H1 (cell line): ENCODE measurements around the gene UBASH3B. TPM values are rescaled to one million over a fixed set of nuclear protein-coding genes. Genes with fewer than 3 reads are reported as not detected.

Experiments used
- CTCF ChIA-PET: fragments of 300-600 bp; sonication (Branson Sonifier 250); formaldehyde crosslinking; loops from one replicate; lab custom pipeline; 2021; ENCODE audit not compliant: partially characterized antibody; lab: Charles Lee
- POLR2A ChIA-PET: fragments of 300-600 bp; sonication (Branson Sonifier 250); formaldehyde crosslinking; loops from one replicate; lab custom pipeline; 2021; ENCODE audit warnings: inconsistent platforms; ENCODE audit not compliant: partially characterized antibody; lab: Charles Lee
- DNase-seq, 2 experiments: peaks; one replicate each; pipeline versions ENCODE4 v3.0.0 to v3.0.0-alpha.2; 2010 to 2022; ENCODE audit warnings: low spot score in 2 of 2, low read depth in 1 of 2, mixed read lengths in 1 of 2
- FAIRE-seq: peaks from 2 replicates; lab custom pipeline; 2011; peaks lifted over from hg19 to GRCh38; lab: Jason Lieb, UNC
- H2AFZ ChIP-seq: 2 replicates; pipeline ENCODE4 v1.8.1; 2012; ENCODE audit warnings: low read length, inconsistent platforms
- H2AK5ac ChIP-seq: 2 replicates; pipeline ENCODE4 v1.6.1; 2013; ENCODE audit warnings: low read depth, low read length
- H2BK120ac ChIP-seq: replicated peaks from 2 replicates; pipeline ENCODE3; 2013; ENCODE audit warnings: low read depth, low read length, inconsistent platforms
- H2BK12ac ChIP-seq: 2 replicates; pipeline ENCODE4 v1.6.1; 2013; ENCODE audit warnings: low read depth, low read length
- H2BK15ac ChIP-seq: 2 replicates; pipeline ENCODE4 v1.6.1; 2013; ENCODE audit warnings: low read length
- H2BK20ac ChIP-seq: 2 replicates; pipeline ENCODE4 v1.6.1; 2013; ENCODE audit warnings: low read length
- H2BK5ac ChIP-seq: 2 replicates; pipeline ENCODE4 v1.6.1; 2013; ENCODE audit warnings: low read depth, low read length
- H3K14ac ChIP-seq: 2 replicates; pipeline ENCODE4 v1.6.1; 2013; ENCODE audit warnings: inconsistent platforms; ENCODE audit not compliant: insufficient read length
- H3K18ac ChIP-seq: 2 replicates; pipeline ENCODE4 v1.6.1; 2013; ENCODE audit warnings: low read length; ENCODE audit errors: extremely low read depth
- H3K23ac ChIP-seq: 2 replicates; pipeline ENCODE4 v1.6.1; 2013; ENCODE audit warnings: inconsistent platforms; ENCODE audit not compliant: insufficient read length
- H3K23me2 ChIP-seq: 2 replicates; pipeline ENCODE4 v1.6.1; 2013; ENCODE audit warnings: low read depth, low read length
- H3K27ac ChIP-seq: 2 replicates; pipeline ENCODE4 v1.6.1; 2011; ENCODE audit warnings: low read depth, low read length, inconsistent platforms
- H3K27me3 ChIP-seq, 4 experiments: replicated peaks in 1 of 4; 1 replicate in 1 of 4; 2 replicates in 3 of 4; pipeline versions ENCODE4 v1.6.1 to v1.8.1; 2011 to 2013; ENCODE audit warnings: low read length in 3 of 4, mild to moderate bottlenecking in 3 of 4, inconsistent platforms in 2 of 4, mixed read lengths in 2 of 4, moderate library complexity in 1 of 4; ENCODE audit not compliant: control insufficient read depth in 3 of 4, insufficient read depth in 3 of 4; ENCODE audit errors: extremely low read depth in 1 of 4
- H3K36me3 ChIP-seq, 4 experiments: 2 replicates each; pipeline versions ENCODE4 v1.6.1 to v1.8.1; 2011 to 2013; ENCODE audit warnings: mild to moderate bottlenecking in 4 of 4, low read length in 3 of 4, moderate library complexity in 2 of 4, control low read depth in 1 of 4, inconsistent platforms in 1 of 4; ENCODE audit not compliant: insufficient read depth in 4 of 4, control insufficient read depth in 2 of 4
- H3K4ac ChIP-seq: replicated peaks from 2 replicates; pipeline ENCODE3; 2013; ENCODE audit warnings: low read length, low read depth, mixed read lengths, inconsistent platforms; ENCODE audit not compliant: insufficient read length
- H3K4me1 ChIP-seq, 4 experiments: replicated peaks in 1 of 4; 1 replicate in 1 of 4; 2 replicates in 3 of 4; pipeline versions ENCODE4 v1.6.1 to v1.8.1; 2011 to 2013; ENCODE audit warnings: low read length in 3 of 4, inconsistent platforms in 2 of 4, mixed read lengths in 1 of 4; ENCODE audit not compliant: insufficient read depth in 4 of 4, control insufficient read depth in 3 of 4
- H3K4me2 ChIP-seq, 2 experiments: 2 replicates each; pipeline versions ENCODE4 v1.6.1 to v1.8.1; 2011 to 2013; ENCODE audit warnings: low read depth in 2 of 2, low read length in 2 of 2, control low read depth in 1 of 2, inconsistent platforms in 1 of 2, mild to moderate bottlenecking in 1 of 2; ENCODE audit not compliant: insufficient read depth in 1 of 2
- H3K4me3 ChIP-seq, 4 experiments: fragments of 200-600, 300-600 bp in 1 of 4; sonication (generic), shearing (Covaris generic), sonication (Bioruptor Twin) in 1 of 4; 2 replicates each; pipeline versions ENCODE4 v1.5.1 to v1.8.1; 2011 to 2016; ENCODE audit warnings: low read length in 4 of 4, low read depth in 3 of 4, control low read depth in 2 of 4, inconsistent platforms in 2 of 4, mild to moderate bottlenecking in 2 of 4, mixed read lengths in 1 of 4, moderate library complexity in 1 of 4; ENCODE audit not compliant: insufficient read depth in 2 of 4; ENCODE audit errors: extremely low read depth in 1 of 4
- H3K56ac ChIP-seq: replicated peaks from 2 replicates; pipeline ENCODE3; 2013; ENCODE audit warnings: low read depth, mild to moderate bottlenecking, mixed read lengths, low read length, inconsistent platforms; ENCODE audit not compliant: insufficient read length
- H3K79me1 ChIP-seq: 2 replicates; pipeline ENCODE4 v1.6.1; 2013; ENCODE audit warnings: low read depth, low read length, control low read depth
- H3K79me2 ChIP-seq, 2 experiments: 2 replicates each; pipeline versions ENCODE4 v1.6.1 to v1.8.1; 2012 to 2013; ENCODE audit warnings: low read length in 2 of 2, mild to moderate bottlenecking in 2 of 2, inconsistent platforms in 1 of 2; ENCODE audit not compliant: insufficient read depth in 2 of 2, control insufficient read depth in 1 of 2
- H3K9ac ChIP-seq, 4 experiments: replicated peaks in 1 of 4; 1 replicate in 1 of 4; 2 replicates in 3 of 4; pipeline versions ENCODE4 v1.6.1 to v1.8.1; 2011 to 2013; ENCODE audit warnings: low read depth in 3 of 4, low read length in 3 of 4, control low read depth in 2 of 4, mild to moderate bottlenecking in 2 of 4, moderate library complexity in 2 of 4, inconsistent platforms in 1 of 4; ENCODE audit errors: extremely low read depth in 1 of 4
- H3K9me3 ChIP-seq, 2 experiments: 2 replicates each; pipeline versions ENCODE4 v1.6.1 to v1.8.1; 2012 to 2013; ENCODE audit warnings: mild to moderate bottlenecking in 2 of 2, moderate library complexity in 2 of 2, control low read depth in 1 of 2, inconsistent platforms in 1 of 2, low read depth in 1 of 2, low read length in 1 of 2, mixed read lengths in 1 of 2; ENCODE audit not compliant: insufficient read depth in 2 of 2
- H4K20me1 ChIP-seq, 2 experiments: replicated peaks in 1 of 2; 2 replicates each; pipeline versions ENCODE3 to v1.8.1; 2011 to 2013; ENCODE audit warnings: inconsistent platforms in 2 of 2, low read length in 2 of 2, mild to moderate bottlenecking in 1 of 2; ENCODE audit not compliant: insufficient read depth in 2 of 2, control insufficient read depth in 1 of 2
- H4K5ac ChIP-seq: 2 replicates; pipeline ENCODE4 v1.6.1; 2013; ENCODE audit warnings: low read length, low read depth, mixed read lengths, inconsistent platforms; ENCODE audit not compliant: insufficient read length
- H4K8ac ChIP-seq: 2 replicates; pipeline ENCODE4 v1.8.0; 2013; ENCODE audit warnings: mild to moderate bottlenecking, moderate library complexity, low read length, inconsistent platforms; ENCODE audit not compliant: insufficient read depth; ENCODE audit errors: extremely low read depth
- H4K91ac ChIP-seq: replicated peaks from 2 replicates; pipeline ENCODE3; 2013; ENCODE audit warnings: low read length, mixed read lengths, inconsistent platforms; ENCODE audit not compliant: insufficient read length
- CEBPB ChIP-seq: IDR thresholded peaks from 2 replicates; pipeline ENCODE4 v1.6.1; 2012; ENCODE audit warnings: low read depth, low read length
- CTCF ChIP-seq, 3 experiments: IDR thresholded peaks; 1 replicate in 2 of 3; 2 replicates in 1 of 3; pipeline versions ENCODE4 v1.5.1 to v1.6.1; 2011; ENCODE audit warnings: low read length in 3 of 3, mild to moderate bottlenecking in 3 of 3, inconsistent platforms in 2 of 3, low read depth in 1 of 3, moderate library complexity in 1 of 3; ENCODE audit not compliant: insufficient read depth in 1 of 3; ENCODE audit errors: control extremely low read depth in 1 of 3
- GABPA ChIP-seq: IDR thresholded peaks from 2 replicates; pipeline ENCODE4 v1.6.1; 2011; ENCODE audit warnings: mild to moderate bottlenecking, low read length, moderate library complexity, borderline replicate concordance; ENCODE audit not compliant: insufficient read depth
- JUN ChIP-seq: IDR thresholded peaks from 2 replicates; pipeline ENCODE4 v1.6.1; 2011; ENCODE audit warnings: low read depth, mild to moderate bottlenecking, improper control_type of control experiment, low read length
- KDM5A ChIP-seq: fragments of 200-600 bp; IDR thresholded peaks from 2 replicates; pipeline ENCODE4 v1.7.1; 2012; ENCODE audit warnings: mild to moderate bottlenecking, low read length, inconsistent platforms, mixed read lengths
- SP1 ChIP-seq: IDR thresholded peaks from 2 replicates; pipeline ENCODE4 v1.6.1; 2011; ENCODE audit warnings: low read depth, low read length
- SP4 ChIP-seq: IDR thresholded peaks from 2 replicates; pipeline ENCODE4 v1.6.1; 2012; ENCODE audit warnings: low read length, inconsistent platforms
- TBP ChIP-seq: IDR thresholded peaks from 2 replicates; pipeline ENCODE4 v1.6.1; 2011; ENCODE audit warnings: low read depth, low read length, improper control_type of control experiment
- YY1 ChIP-seq: IDR thresholded peaks from 2 replicates; pipeline ENCODE4 v1.6.1; 2011; ENCODE audit warnings: low read depth, mild to moderate bottlenecking, low read length
- WGBS, 2 experiments: shearing (Covaris generic) in 1 of 2; methylation state at CpG; one replicate each; pipeline versions ENCODE4 v1.1.6 to v1.1.7; 2013 to 2015; ENCODE audit warnings: low lambda C conversion rate in 2 of 2, mixed read lengths in 2 of 2, inconsistent platforms in 1 of 2, low coverage in 1 of 2, missing lambda C conversion rate in 1 of 2; ENCODE audit not compliant: insufficient replicate concordance in 2 of 2, insufficient coverage in 1 of 2, insufficient read length in 1 of 2; ENCODE audit errors: extremely low coverage in 1 of 2, missing lambda C conversion rate in 1 of 2; 5-methylcytosine and 5-hydroxymethylcytosine counted together
- polyA plus RNA-seq, 7 experiments: library from polyadenylated mRNA; depleted of rRNA in 3 of 7; stranded (reverse) in 5 of 7; unstranded in 2 of 7; fragments of >200 nt in 5 of 7; fragments of 200-250 nt in 2 of 7; gene quantifications; 1 replicate in 5 of 7; 2 replicates in 1 of 7; 4 replicates in 1 of 7; pipeline versions ENCODE4 v1.2.1 to v1.2.3, GENCODE V29; 2011 to 2013; ENCODE audit warnings: missing spikeins in 2 of 7, mixed read lengths in 2 of 7
- total RNA-seq: library from RNA; stranded (reverse); fragmentation: NEBNext Ultra II Directional; extraction: Animal tissue kit (Norgen Biotek cat#: 25700); gene quantifications from 2 replicates; pipeline ENCODE4 v1.2.1, GENCODE V29; 2021
- TF ChIP-seq, protein P1 (sequence below): IDR thresholded peaks from 2 replicates; pipeline ENCODE4 v1.6.1; 2012; ENCODE audit warnings: inconsistent platforms

The UBASH3B gene
- total and polyA plus RNA-seq, 2 of the 8 experiments (the other 6 are each of a cell fraction or from before 2014, with no cell fraction given) = 7.5 to 9.5 TPM

DNA sequence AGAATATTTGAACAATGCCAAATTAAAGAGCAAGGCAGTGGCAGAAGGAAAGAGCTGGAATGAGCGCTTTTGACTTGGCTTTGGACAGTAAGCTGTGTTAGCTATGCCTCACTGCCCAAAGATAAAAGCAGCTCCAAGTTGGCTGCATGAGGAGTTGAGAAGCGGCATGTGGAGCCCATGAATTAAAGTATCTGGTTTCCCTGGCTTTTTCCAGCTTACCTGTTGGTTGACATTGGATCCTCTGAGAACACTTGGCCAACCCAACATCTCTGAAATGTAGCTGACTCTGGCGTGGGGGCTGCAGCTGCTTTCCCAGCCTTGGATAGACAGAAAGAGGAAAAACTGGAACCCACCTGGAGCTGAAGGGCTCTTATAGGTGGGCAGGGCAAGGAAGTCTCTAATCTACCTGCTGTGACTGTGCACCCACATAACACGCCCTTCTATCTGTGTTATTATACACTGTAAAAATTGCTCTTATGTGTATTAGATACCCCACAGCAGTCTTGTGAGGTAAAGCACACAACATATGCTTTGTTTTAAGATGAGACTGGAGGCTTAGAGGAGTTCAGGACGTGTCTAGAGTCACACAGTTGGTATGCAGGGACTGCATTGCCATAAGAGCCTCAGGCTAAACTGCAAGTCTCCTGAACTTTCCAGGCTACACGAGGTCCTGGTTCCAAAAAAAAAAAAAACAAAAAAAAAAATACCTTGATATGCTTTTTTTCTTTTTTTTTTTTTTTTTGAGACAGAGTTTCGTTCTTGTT is 5.8 kb downstream of the UBASH3B start:
- H3K56ac ChIP-seq = no peak overlapping the region
- H3K4me2 ChIP-seq = no peak overlapping the region
- H3K27ac ChIP-seq = no peak overlapping the region
- H2BK5ac ChIP-seq = no peak overlapping the region
- no peak overlapping the region for H4K8ac ChIP-seq
- no peak overlapping the region for H3K14ac ChIP-seq
- H4K20me1 ChIP-seq = peaks cover 0 to 2% of the 10 kb centered on the region in 2 experiments
- H2AK5ac ChIP-seq = no peak overlapping the region
- H3K23me2 ChIP-seq = peaks cover 5% of the 10 kb centered on the region
- CTCF ChIA-PET = interaction anchor here (1.0 to 6.0 kb wide), 8 partner anchors 25 to 393 kb away, joined by 3 to 47 read pairs (median 5); no protein-coding TSS in a partner anchor
- no peak overlapping the region for H3K9ac ChIP-seq
- H3K9me3 ChIP-seq = no peaks in the 10 kb centered on the region
- H3K4me1 ChIP-seq = peaks cover 0 to 2% (median 0%) of the 10 kb centered on the region in 4 experiments; a peak in 3 of 7 replicates
- TF ChIP-seq KDM5A (no peak), SP1 (no peak), JUN (no peak), CTCF (IDR thresholded peaks at IDR 0.05; ENCODE audit: control extremely low read depth in 1 of 3, insufficient read depth in 1 of 3, low read depth in 1 of 3, low read length in 3 of 3) (no peak), CEBPB (no peak), SP4 (no peak), YY1 (no peak), TBP (no peak), GABPA (no peak)
- TF ChIP-seq, protein P1, sequence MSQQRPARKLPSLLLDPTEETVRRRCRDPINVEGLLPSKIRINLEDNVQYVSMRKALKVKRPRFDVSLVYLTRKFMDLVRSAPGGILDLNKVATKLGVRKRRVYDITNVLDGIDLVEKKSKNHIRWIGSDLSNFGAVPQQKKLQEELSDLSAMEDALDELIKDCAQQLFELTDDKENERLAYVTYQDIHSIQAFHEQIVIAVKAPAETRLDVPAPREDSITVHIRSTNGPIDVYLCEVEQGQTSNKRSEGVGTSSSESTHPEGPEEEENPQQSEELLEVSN = no peak
- peaks cover 0 to 5% (median 1%) of the 10 kb centered on the region in 4 experiments; a peak in 3 of 7 replicates for H3K27me3 ChIP-seq
- H3K4ac ChIP-seq = no peak overlapping the region
- H3K4me3 ChIP-seq = no peak overlapping the region
- DNase-seq (no peak), FAIRE-seq (no peak)
- H4K5ac ChIP-seq = no peak overlapping the region
- no peak overlapping the region for H2BK12ac ChIP-seq
- no peak overlapping the region for H2BK20ac ChIP-seq
- peaks cover 2% of the 10 kb centered on the region; the same call in 1 of the 2 replicates for H3K79me1 ChIP-seq
- POLR2A ChIA-PET = interaction anchor here (1.2 kb wide), 1 partner anchor 38 kb away, joined by 4 read pairs; no protein-coding TSS in a partner anchor
- H2BK15ac ChIP-seq = no peak overlapping the region
- 83% methylated on average over 6 of the region's 7 CpGs; no CpG with 5 or more reads in 1 of the 2 experiments for WGBS, 2 experiments
- no peak overlapping the region for H3K23ac ChIP-seq
- H4K91ac ChIP-seq = no peak overlapping the region
- no peaks in the 10 kb centered on the region for H3K79me2 ChIP-seq
- H2BK120ac ChIP-seq = no peak overlapping the region
- no peak overlapping the region for H3K18ac ChIP-seq
- no peak overlapping the region for H2AFZ ChIP-seq
- H3K36me3 ChIP-seq = no peaks in the 10 kb centered on the region
